Stimulated activated CD4-positive, alpha-beta T cell treated with anti-CD3 and anti-CD28 coated beads, TNF-alpha, amount 100 ng/mL, for 1 hour (primary cell): ENCODE measurements around the gene MADCAM1.

Source experiments
- DNase-seq, 3 donors: peaks; one replicate each; pipeline ENCODE4 v3.0.0-alpha.2; 2020; ENCODE audit warnings: low read depth in 3 of 3, low spot score in 1 of 3

Gene MADCAM1

GRCh38 chr19:548886-549830, 52.9 kb downstream of the MADCAM1 start:
- no peak for DNase-seq

- DNase-seq, result no peak
Observed at GRCh38 chr19:554817-555216, 58.5 kb downstream of the MADCAM1 start.
